ENCODE measurements around the gene DLG2. TPM values are rescaled to one million over a fixed set of nuclear protein-coding genes. Genes with fewer than 3 reads are reported as not detected.

The DLG2 gene
- total RNA-seq, 2 donors from 2014 or later = 3.8 to 16.4 TPM

GRCh38 chr11:83726316-83726715, 1900.8 kb downstream of the DLG2 start:
- ATAC-seq (ENCODE audit: insufficient number of reproducible peaks, low FRiP score, low read depth) (no peak), DNase-seq (ENCODE audit: low spot score) (no peak)
- no peak overlapping the region for H3K27ac ChIP-seq
- no peaks in the 10 kb centered on the region for H3K9me3 ChIP-seq
- H3K36me3 ChIP-seq = no peaks in the 10 kb centered on the region
- H3K27me3 ChIP-seq (replicated peaks; ENCODE audit: insufficient read depth) = no peaks in the 10 kb centered on the region
- no peak overlapping the region for H3K4me3 ChIP-seq
- H3K4me1 ChIP-seq (ENCODE audit: control insufficient read depth in 1 of 2, low read depth in 2 of 2) = peaks cover 0 to 26% of the 10 kb centered on the region in 2 donors
- TF ChIP-seq, protein P1, sequence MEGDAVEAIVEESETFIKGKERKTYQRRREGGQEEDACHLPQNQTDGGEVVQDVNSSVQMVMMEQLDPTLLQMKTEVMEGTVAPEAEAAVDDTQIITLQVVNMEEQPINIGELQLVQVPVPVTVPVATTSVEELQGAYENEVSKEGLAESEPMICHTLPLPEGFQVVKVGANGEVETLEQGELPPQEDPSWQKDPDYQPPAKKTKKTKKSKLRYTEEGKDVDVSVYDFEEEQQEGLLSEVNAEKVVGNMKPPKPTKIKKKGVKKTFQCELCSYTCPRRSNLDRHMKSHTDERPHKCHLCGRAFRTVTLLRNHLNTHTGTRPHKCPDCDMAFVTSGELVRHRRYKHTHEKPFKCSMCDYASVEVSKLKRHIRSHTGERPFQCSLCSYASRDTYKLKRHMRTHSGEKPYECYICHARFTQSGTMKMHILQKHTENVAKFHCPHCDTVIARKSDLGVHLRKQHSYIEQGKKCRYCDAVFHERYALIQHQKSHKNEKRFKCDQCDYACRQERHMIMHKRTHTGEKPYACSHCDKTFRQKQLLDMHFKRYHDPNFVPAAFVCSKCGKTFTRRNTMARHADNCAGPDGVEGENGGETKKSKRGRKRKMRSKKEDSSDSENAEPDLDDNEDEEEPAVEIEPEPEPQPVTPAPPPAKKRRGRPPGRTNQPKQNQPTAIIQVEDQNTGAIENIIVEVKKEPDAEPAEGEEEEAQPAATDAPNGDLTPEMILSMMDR (IDR thresholded peaks at IDR 0.05) = no peak

GRCh38 chr11:83725728-83726127, 1901.4 kb downstream of the DLG2 start:
- H3K27ac ChIP-seq = no peak overlapping the region
- no peaks in the 10 kb centered on the region for H3K36me3 ChIP-seq
- H3K9me3 ChIP-seq = no peaks in the 10 kb centered on the region
- no peaks in the 10 kb centered on the region for H3K27me3 ChIP-seq (replicated peaks; ENCODE audit: insufficient read depth)
- TF ChIP-seq, protein P1 (IDR thresholded peaks at IDR 0.05) = no peak
- H3K4me3 ChIP-seq = peak overlapping the region; percentile 53
- DNase-seq (ENCODE audit: low spot score) = no peak
- ATAC-seq (ENCODE audit: insufficient number of reproducible peaks, low FRiP score, low read depth) = no peak
- peaks cover 0 to 26% of the 10 kb centered on the region in 2 donors for H3K4me1 ChIP-seq (ENCODE audit: control insufficient read depth in 1 of 2, low read depth in 2 of 2)

DNA sequence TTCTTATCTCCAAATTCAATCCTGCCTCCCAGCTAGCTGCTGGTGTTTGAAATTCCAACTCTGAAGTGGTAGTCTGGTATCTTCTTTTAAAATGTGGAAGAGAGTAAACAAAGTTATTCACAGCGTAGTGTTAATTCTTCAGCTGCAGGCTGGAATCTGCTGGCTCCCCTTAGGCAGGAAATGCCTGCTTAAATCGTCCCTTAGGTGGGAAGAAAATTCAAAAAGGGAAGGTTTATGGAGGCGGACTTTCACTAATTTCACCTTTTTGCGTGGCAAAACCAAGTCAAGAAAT, 1901.9 kb downstream of the DLG2 start:
- DNase-seq (ENCODE audit: low spot score) (no peak), ATAC-seq (ENCODE audit: insufficient number of reproducible peaks, low FRiP score, low read depth) (no peak)
- no peaks in the 10 kb centered on the region for H3K9me3 ChIP-seq
- H3K27me3 ChIP-seq (replicated peaks; ENCODE audit: insufficient read depth) = no peaks in the 10 kb centered on the region
- no peaks in the 10 kb centered on the region for H3K36me3 ChIP-seq
- peak overlapping the region; percentile 53 for H3K4me3 ChIP-seq
- TF ChIP-seq, protein P1 (IDR thresholded peaks at IDR 0.05) = no peak
- peaks cover 0 to 26% of the 10 kb centered on the region in 2 donors for H3K4me1 ChIP-seq (ENCODE audit: control insufficient read depth in 1 of 2, low read depth in 2 of 2)
- no peak overlapping the region for H3K27ac ChIP-seq

- no peak for DNase-seq (ENCODE audit: low spot score)
Measured at GRCh38 chr11:83723999-83724398, 1903.1 kb downstream of the DLG2 start.

DNA sequence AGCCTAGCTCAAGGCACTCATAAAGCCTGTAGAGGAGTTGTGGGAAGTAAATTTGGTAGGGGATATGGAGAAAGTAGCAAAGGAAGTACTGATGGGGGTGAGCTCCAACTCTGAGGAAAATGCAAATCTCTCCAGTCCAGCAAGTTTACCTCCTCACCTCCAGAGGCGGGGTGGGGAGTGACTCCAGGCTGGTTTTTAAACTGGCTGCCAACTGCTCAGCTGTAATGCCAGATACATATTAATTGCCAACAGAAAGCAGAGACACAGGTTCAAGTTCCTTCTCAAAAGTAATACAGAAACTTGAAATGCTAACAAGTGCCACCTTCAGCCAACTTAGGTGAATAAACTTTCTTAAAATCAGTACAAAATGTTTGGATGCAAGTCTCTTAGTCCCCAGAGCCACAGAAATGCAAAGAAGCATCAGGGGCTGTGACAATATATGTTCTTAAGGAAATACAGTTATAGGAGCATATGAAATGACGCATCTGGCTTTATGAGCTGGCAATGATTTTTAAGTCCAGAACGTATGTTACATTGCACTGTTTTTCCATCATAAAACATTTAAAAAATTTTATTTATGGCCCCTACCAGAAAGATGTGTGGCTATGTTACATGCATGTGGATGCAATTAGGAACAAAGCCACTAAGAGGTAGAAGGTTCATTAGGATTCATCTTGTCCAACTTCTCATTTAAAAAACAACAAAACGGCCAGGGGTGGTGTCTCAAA, 1904.6 kb downstream of the DLG2 start:
- no peak overlapping the region for H3K4me3 ChIP-seq
- H3K27me3 ChIP-seq (replicated peaks; ENCODE audit: insufficient read depth) = no peaks in the 10 kb centered on the region
- TF ChIP-seq, protein P1 (IDR thresholded peaks at IDR 0.05) = no peak
- H3K27ac ChIP-seq = no peak overlapping the region
- H3K4me1 ChIP-seq (ENCODE audit: control insufficient read depth in 1 of 2, low read depth in 2 of 2) = peaks cover 0 to 26% of the 10 kb centered on the region in 2 donors
- H3K9me3 ChIP-seq = no peaks in the 10 kb centered on the region
- no peaks in the 10 kb centered on the region for H3K36me3 ChIP-seq
- DNase-seq (ENCODE audit: low spot score) (no peak), ATAC-seq (ENCODE audit: insufficient number of reproducible peaks, low FRiP score, low read depth) (no peak)

More at GRCh38 chr11:83723999-83724398, 1903.1 kb downstream of the DLG2 start:
- Histone ChIP-seq H3K36me3 (no peaks in the 10 kb centered on the region), H3K4me1 (ENCODE audit: control insufficient read depth in 1 of 2, low read depth in 2 of 2) (peaks cover 0 to 26% of the 10 kb centered on the region in 2 donors), H3K27ac (no peak overlapping the region), H3K9me3 (no peaks in the 10 kb centered on the region), H3K27me3 (replicated peaks; ENCODE audit: insufficient read depth) (no peaks in the 10 kb centered on the region), H3K4me3 (peak overlapping the region; percentile 53)
- TF ChIP-seq, protein P1 (IDR thresholded peaks at IDR 0.05) = peak; percentile 26
- no peak for ATAC-seq (ENCODE audit: insufficient number of reproducible peaks, low FRiP score, low read depth)

All from thoracic aorta (tissue), 2 donors.